Left cardiac atrium (tissue), 4 donors: ENCODE results near the gene DTHD1. TPM values are rescaled to one million over a fixed set of nuclear protein-coding genes. Genes with fewer than 3 reads are reported as not detected.
A peak's percentile ranks its signal among the peaks of the same experiment; 100 is the strongest.

Experiments used
- ATAC-seq, 2 donors: fragments of 200-7000 bp; cut with Tn5 transposase; one replicate each; pipeline ENCODE4 v1.9.1; 2020; ENCODE audit warnings: mild to moderate bottlenecking in 2 of 2, moderate library complexity in 2 of 2
- DNase-seq: peaks from one replicate; pipeline ENCODE4 v3.0.0-alpha.2; 2020
- intact Hi-C, 2 donors: fragments of 100-400 bp; cut with DNase I; formaldehyde crosslinking; loops; one replicate each; pipeline versions ENCODE4 v1.14.1 to v1.15.1; 2022 to 2023
- total RNA-seq, 2 donors: library from RNA; stranded (reverse); fragmentation: NEBNext Ultra II Directional; extraction: Animal tissue kit (Norgen Biotek cat#: 25700); gene quantifications; one replicate each; pipeline ENCODE4 v1.2.1, GENCODE V29; 2021
- donor health status: DM: no; HTN: yes; CAD: no.
- donor health status: DM: no; HTN: yes; CAD: no; lungs with severe emphysema.
- donor health status: DM: yes; HTN: yes; CAD: no.
- donor health status: Dilated cardiomyopathy.

DTHD1 gene
- total RNA-seq, 2 donors from 2014 or later: 0.09 to 0.10 TPM

GRCh38 chr4:36308150-36308549 is 26.7 kb downstream of the DTHD1 start:
- intact Hi-C loops: no loop called here
- DNase-seq: no peak
- no peak for ATAC-seq

DNA sequence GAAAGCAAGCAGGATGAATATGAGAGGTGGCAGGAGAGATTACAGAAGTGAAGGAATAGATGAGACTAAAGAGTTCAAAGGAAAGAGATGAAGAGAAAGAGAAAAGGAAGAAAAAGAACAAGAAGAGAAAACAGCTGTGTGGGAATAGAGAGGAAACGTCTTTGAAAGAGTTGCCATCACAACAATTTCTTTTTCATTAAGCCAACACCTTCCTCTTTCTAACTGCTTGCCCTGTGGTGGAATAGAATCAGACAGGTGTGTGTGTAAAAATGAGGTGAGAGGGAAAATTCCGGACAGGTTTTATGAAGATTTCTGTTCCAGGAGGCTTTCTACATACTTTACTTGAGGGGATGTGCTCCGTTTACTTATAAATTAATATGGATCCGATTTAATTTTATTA is 28.8 kb downstream of the DTHD1 start:
- no peak for ATAC-seq
- DNase-seq: no peak
- intact Hi-C loops: no loop called here

DNA sequence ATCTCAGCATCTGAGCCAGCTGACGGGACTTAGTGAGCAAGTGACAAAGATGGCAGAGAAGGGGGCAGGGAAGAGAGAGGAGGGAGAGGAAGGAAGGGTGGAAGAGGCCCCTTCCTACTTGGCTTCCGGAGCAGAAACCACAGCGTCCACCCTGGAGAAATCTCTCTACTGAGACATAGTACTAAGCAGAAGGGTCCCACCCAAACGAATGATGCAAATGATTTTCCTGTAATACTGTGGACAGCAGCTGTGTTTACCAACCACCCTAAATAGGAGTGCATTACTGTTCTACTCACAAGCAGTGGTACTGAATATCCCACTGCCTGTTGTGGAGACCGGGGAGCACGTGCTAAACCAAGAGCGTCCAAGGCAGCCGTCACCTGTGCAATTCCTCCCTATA is 29.4 kb downstream of the DTHD1 start:
- DNase-seq (peak; percentile 20), ATAC-seq (peak; percentile 74 to 87)
- intact Hi-C loops: no loop called here

GRCh38 chr4:36312511-36312910 is 31.1 kb downstream of the DTHD1 start:
- intact Hi-C loops: no loop called here
- ATAC-seq (no peak), DNase-seq (no peak)

GRCh38 chr4:36313301-36313700 is 31.9 kb downstream of the DTHD1 start:
- no peak for DNase-seq
- ATAC-seq: no peak
- intact Hi-C loops: no loop called here

DNA sequence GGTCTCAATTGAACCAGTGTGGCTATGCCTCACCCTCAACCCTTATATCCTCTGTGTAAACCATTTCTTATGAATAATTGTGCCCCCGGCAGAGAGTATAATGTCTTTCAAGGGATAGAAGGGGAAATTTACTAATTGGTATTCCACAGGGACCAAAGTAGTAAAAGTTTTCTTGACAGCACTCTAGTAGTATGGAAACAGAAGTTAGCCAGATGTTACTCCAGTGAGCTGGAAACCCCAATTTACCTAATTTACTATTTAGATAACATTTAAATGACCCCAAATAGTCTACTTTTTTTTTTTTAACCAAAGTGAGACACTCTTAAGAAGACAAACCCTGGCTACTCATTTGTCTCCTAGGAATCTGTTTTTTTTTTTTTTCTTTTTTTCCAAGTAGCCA is 32.3 kb downstream of the DTHD1 start:
- intact Hi-C loops: no loop called here
- DNase-seq (no peak), ATAC-seq (no peak)

DNA sequence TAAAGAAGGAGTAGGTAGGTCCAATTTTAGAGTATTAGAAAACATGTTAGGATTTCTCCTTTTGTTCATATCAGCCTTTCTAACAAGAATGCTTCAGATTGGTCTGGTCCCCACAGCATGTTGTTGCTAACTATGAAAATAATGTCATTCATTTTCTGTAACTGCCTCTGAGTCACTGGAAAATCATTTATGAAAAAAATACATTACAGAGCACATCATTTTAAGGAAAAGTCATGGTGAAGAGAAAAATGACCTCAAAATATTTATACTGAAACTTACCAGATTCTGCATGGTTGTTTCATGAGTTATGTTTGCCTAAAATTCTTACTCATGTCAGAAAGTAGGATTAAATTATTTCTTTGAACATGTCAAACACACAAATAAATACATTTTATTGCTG is 35.2 kb downstream of the DTHD1 start:
- ATAC-seq (no peak), DNase-seq (no peak)
- intact Hi-C loops: no loop called here

GRCh38 chr4:36317721-36318120 is 36.3 kb downstream of the DTHD1 start:
- ATAC-seq (no peak), DNase-seq (no peak)
- intact Hi-C loops: no loop called here

- ATAC-seq (no peak), DNase-seq (no peak)
- intact Hi-C loops: no loop called here
These were observed 38.9 kb downstream of the DTHD1 start for GRCh38 chr4:36320117-36320896.

DNA sequence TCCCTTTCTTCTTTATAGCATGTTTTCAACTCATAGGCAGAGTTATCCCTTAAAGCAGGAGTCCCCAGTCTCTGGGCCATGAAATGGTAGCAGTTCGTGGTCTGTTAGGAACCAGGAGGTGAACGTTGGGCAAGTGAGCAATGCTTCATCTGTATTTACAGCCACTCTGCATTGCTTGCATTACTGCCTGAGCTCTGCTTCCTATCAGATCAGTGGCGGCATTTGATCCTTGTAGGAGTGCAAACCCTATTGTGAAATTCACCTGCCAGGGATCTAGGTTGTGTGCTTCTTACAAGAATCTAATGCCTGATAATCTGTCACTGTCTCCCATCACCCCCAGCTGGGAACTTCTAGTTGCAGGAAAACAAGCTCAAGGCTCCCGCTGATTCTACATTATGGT is 39.8 kb downstream of the DTHD1 start:
- DNase-seq: no peak
- no peak for ATAC-seq
- intact Hi-C loops: no loop called here

DNA sequence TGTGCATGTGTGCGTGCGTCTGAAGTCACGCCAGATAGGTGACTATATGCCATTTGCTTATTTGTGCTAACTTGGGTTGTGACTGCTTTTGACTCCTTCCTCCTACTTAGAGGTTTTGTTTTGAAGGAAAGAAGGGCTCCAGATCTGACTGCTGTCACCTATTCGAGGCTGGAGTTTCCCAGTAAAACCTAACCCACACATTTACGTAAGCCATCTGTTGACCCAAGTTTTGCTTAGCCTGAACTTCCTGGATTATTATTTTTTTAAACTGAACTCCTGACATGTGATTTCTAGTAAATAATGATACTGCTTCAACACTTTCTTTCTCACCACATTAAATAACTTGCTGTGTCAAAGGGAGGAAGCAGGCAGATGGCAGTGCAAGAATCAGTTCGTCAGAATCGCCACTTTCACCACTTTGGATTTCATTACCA is 41.5 kb downstream of the DTHD1 start:
- no peak for DNase-seq
- peak in 1 of 2 donors; percentile 19 for ATAC-seq
- intact Hi-C loops: no loop called here

GRCh38 chr4:36323816-36324419 is 42.5 kb downstream of the DTHD1 start:
- intact Hi-C loops: no loop called here
- ATAC-seq: no peak
- no peak for DNase-seq

GRCh38 chr4:36324808-36325207 is 43.4 kb downstream of the DTHD1 start:
- intact Hi-C loops: no loop called here
- ATAC-seq: no peak
- no peak for DNase-seq

- no peak for ATAC-seq
- DNase-seq: no peak
- intact Hi-C loops: no loop called here
These were observed 44.1 kb downstream of the DTHD1 start for GRCh38 chr4:36325499-36325898.

GRCh38 chr4:36325926-36326325 is 44.5 kb downstream of the DTHD1 start:
- intact Hi-C loops: no loop called here
- ATAC-seq (no peak), DNase-seq (no peak)

GRCh38 chr4:36326476-36327029 is 45.1 kb downstream of the DTHD1 start:
- DNase-seq (no peak), ATAC-seq (no peak)
- intact Hi-C loops: no loop called here

GRCh38 chr4:36327400-36327799 is 46.0 kb downstream of the DTHD1 start:
- DNase-seq (no peak), ATAC-seq (no peak)
- intact Hi-C loops: no loop called here

DNA sequence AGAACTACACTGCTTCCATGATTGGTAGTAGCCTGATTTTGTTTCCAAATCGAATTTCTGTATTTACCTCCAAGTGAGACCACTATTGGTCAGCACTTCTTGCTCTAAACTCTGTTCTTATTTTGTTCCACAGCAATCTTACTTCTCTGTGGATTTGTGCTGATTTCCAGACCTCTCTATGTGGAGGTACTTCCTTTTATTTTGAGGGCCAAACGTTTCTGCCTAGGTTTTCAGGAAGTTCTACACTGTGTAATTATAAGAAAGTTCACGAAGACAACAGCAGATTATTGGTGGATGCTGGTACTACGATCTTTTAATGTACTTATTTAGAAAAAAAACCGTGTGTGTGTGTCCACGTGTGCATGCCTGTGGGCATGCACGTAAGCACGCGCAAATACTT is 46.7 kb downstream of the DTHD1 start:
- intact Hi-C loops: no loop called here
- no peak for DNase-seq
- ATAC-seq: no peak

DNA sequence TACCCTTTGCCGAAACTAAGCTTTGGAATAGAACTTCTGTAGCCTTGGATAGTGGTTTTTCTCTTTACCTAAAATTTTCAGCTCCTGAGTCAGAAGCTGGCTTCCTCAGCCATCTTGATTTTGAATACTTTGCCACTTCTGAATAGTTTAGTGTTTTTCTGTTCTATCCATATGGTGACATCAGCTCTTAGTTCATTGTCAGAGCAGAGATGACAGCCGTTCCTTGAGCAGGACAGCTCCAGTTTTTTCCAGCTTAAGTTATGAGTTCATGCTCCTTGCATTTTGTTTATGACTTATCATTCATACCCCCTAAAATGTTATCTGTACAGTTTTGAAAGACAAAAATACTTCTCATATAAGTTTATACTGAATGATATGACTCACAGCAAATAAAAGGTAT is 47.8 kb downstream of the DTHD1 start:
- no peak for DNase-seq

GRCh38 chr4:36330796-36331195 is 49.4 kb downstream of the DTHD1 start:
- no peak for ATAC-seq
- intact Hi-C loops: no loop called here
- no peak for DNase-seq

More for the DNA sequence above, 47.8 kb downstream of the DTHD1 start:
- no peak for ATAC-seq
- intact Hi-C loops: no loop called here
